Ishikawa (cell line): ENCODE data around the gene UBE2H.

Experiments
- CREB1 ChIP-seq: IDR thresholded peaks from 2 replicates; pipeline ENCODE4 v1.6.1; 2012; ENCODE audit warnings: low read depth
- EP300 ChIP-seq: IDR thresholded peaks from 2 replicates; pipeline ENCODE4 v1.6.1; 2012; ENCODE audit warnings: borderline replicate concordance
- FOXM1 ChIP-seq: IDR thresholded peaks from 2 replicates; pipeline ENCODE4 v1.6.1; 2012; ENCODE audit warnings: low read depth, borderline replicate concordance
- MAX ChIP-seq: IDR thresholded peaks from 2 replicates; pipeline ENCODE4 v1.6.1; 2012
- NFIC ChIP-seq: IDR thresholded peaks from 2 replicates; pipeline ENCODE4 v1.6.1; 2012
- RAD21 ChIP-seq: IDR thresholded peaks from 2 replicates; pipeline ENCODE4 v1.6.1; 2012; ENCODE audit warnings: low read depth
- REST ChIP-seq: IDR thresholded peaks from 2 replicates; pipeline ENCODE4 v1.6.1; 2012; ENCODE audit warnings: low read depth, mild to moderate bottlenecking
- TAF1 ChIP-seq: IDR thresholded peaks from 2 replicates; pipeline ENCODE4 v1.6.1; 2012; ENCODE audit warnings: low read depth, mild to moderate bottlenecking
- USF1 ChIP-seq: IDR thresholded peaks from 2 replicates; pipeline ENCODE4 v1.6.1; 2012
- ZBTB7A ChIP-seq: IDR thresholded peaks from 2 replicates; pipeline ENCODE4 v1.6.1; 2012; ENCODE audit warnings: low read depth

DNA sequence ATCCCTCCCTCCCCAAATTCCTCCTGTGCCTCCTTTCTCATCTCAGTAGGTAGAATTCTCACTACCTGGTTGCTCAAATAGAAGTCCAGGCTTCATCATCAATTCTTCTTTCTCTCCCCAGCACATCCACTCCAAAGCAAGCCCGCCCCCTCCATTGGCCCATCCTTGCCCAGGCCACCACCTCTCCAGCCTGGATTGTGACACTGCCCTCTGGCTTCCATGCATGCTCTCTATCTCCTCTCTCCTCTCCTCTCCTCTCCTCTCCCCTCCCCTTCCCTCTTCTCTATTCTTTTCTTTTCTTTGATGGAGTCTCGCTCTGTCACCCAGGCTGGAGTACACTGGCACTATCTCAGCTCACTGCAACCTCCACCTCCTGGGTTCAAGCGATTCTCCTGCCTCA lies 144.9 kb downstream of the UBE2H start:
- no peak for TF ChIP-seq TAF1
- TF ChIP-seq CREB1, result no peak
- no peak for TF ChIP-seq EP300
- TF ChIP-seq USF1, result no peak
- no peak for TF ChIP-seq FOXM1
- no peak for TF ChIP-seq REST
- TF ChIP-seq NFIC, result no peak
- no peak for TF ChIP-seq MAX
- TF ChIP-seq ZBTB7A, result no peak
- TF ChIP-seq RAD21, result no peak
